GM10248 (cell line): ENCODE measurements around the gene SGMS1.
"Not testable (repeated sequence)": the region's sequence is repeated elsewhere in the genome, so short reads cannot be mapped to it uniquely, and the experiment has no call there.

Experiments
- CTCF ChIA-PET: fragments of 300-600 bp; sonication (Branson Sonifier 250); formaldehyde crosslinking; extraction: SDS; loops from one replicate; lab custom pipeline; 2021; ENCODE audit warnings: antibody characterized with exemption; lab: Yijun Ruan, JAX
- POLR2A ChIA-PET: fragments of 350-650 bp; sonication (Branson Sonifier 250); formaldehyde crosslinking; extraction: SDS; loops from one replicate; lab custom pipeline; 2020; ENCODE audit warnings: antibody characterized with exemption; lab: Yijun Ruan, JAX
- DNase-seq: peaks from one replicate; pipeline ENCODE4 v3.0.0; 2012; ENCODE audit errors: extremely low spot score
- CTCF ChIP-seq: IDR thresholded peaks from 2 replicates; pipeline ENCODE4 v1.5.1; 2012; ENCODE audit warnings: mild to moderate bottlenecking, low read depth; ENCODE audit errors: extremely low read depth, missing control alignments, control extremely low read depth

The SGMS1 gene

GRCh38 chr10:50437248-50437647 lies 186.5 kb downstream of the SGMS1 start:
- no peak for DNase-seq
- no peak for TF ChIP-seq CTCF
- POLR2A ChIA-PET, result no interaction called here
- CTCF ChIA-PET, result interaction anchor here (1.1 kb wide), 1 partner anchor 16 kb away, joined by 3 read pairs; no protein-coding TSS in a partner anchor

- TF ChIP-seq CTCF, result no peak
- no peak for DNase-seq
- ChIA-PET POLR2A (no interaction called here), CTCF (interaction anchor here (1.1 kb wide), 1 partner anchor 15 kb away, joined by 3 read pairs; no protein-coding TSS in a partner anchor)
Observed at GRCh38 chr10:50436805-50437204, 187.0 kb downstream of the SGMS1 start.

- TF ChIP-seq CTCF, result no peak
- ChIA-PET POLR2A (no interaction called here), CTCF (interaction anchor here (1.1 to 1.7 kb wide), 4 partner anchors 12 to 80 kb away, joined by 4 to 9 read pairs (median 4); no protein-coding TSS in a partner anchor)
- no peak for DNase-seq
Observed at GRCh38 chr10:50432211-50433009, 191.3 kb downstream of the SGMS1 start.

- no peak for TF ChIP-seq CTCF
- peak; percentile 52 for DNase-seq
- POLR2A ChIA-PET, result no interaction called here
- CTCF ChIA-PET, result interaction anchor here (1.1 to 1.7 kb wide), 4 partner anchors 11 to 81 kb away, joined by 4 to 9 read pairs (median 4); no protein-coding TSS in a partner anchor
Observed at GRCh38 chr10:50431791-50432190, 192.0 kb downstream of the SGMS1 start.

- ChIA-PET POLR2A (no interaction called here), CTCF (interaction anchor here (1.1 to 1.7 kb wide), 3 partner anchors 11 to 81 kb away, joined by 4 to 9 read pairs (median 5); no protein-coding TSS in a partner anchor)
- DNase-seq, result no peak
- TF ChIP-seq CTCF, result no peak
Observed at GRCh38 chr10:50431133-50431532, 192.6 kb downstream of the SGMS1 start.

- DNase-seq, result peak; percentile 44
- ChIA-PET CTCF (interaction anchor here (0.8 to 2.4 kb wide), 4 partner anchors 12 to 833 kb away, joined by 3 to 5 read pairs (median 3); no protein-coding TSS in a partner anchor), POLR2A (no interaction called here)
- TF ChIP-seq CTCF, result no peak
Observed at GRCh38 chr10:50426485-50426884, 197.3 kb downstream of the SGMS1 start.

- DNase-seq, POLR2A ChIA-PET: not testable (repeated sequence)
- CTCF ChIA-PET, result interaction anchor here (0.7 kb wide), 1 partner anchor 95 kb away, joined by 3 read pairs; no protein-coding TSS in a partner anchor
Observed at GRCh38 chr10:50425215-50425614, 198.5 kb downstream of the SGMS1 start.
